Astrocyte of the spinal cord (primary cell): ENCODE results near the gene TRIM8.

Source experiments
- DNase-seq: peaks from one replicate; pipeline ENCODE4 v3.0.0; 2011; ENCODE audit warnings: low read depth, low spot score
- H3K4me3 ChIP-seq: 2 replicates; pipeline ENCODE4 v1.5.1; 2011; ENCODE audit warnings: low read depth, mild to moderate bottlenecking, low read length, moderate library complexity
- in situ Hi-C: cut with HindIII; loops from 2 replicates; pipeline ENCODE4 v1.10.0; 2017; ENCODE audit warnings: low sequenced_read_pairs
- TF ChIP-seq, protein P1 (sequence below): IDR thresholded peaks from 2 replicates; pipeline ENCODE4 v1.5.1; 2012; ENCODE audit warnings: low read depth, mild to moderate bottlenecking, low read length, inconsistent platforms

Gene TRIM8

DNA sequence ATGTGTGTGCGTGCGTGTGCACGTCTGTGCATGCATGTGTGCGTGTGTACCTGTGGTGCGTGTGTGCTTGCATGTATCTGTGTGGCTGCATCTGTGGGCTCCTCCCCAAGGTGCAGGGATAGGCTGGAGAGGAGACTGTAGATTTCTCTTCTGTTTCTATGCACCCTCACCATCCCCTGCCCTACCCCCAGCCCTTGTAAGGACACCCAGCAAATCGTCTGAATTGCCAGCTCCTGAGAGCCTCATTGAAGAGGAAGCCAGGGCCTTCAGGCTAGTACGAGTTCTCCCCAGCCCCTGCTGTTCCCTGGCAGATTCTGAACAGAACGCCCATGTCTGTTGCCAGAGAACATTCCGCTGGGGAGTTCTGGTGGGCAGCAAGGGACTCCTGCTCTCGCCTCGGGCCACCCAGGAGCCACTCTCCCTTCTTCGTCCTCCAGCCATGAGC is 17.0 kb upstream of the TRIM8 start:
- no peak overlapping the region for H3K4me3 ChIP-seq
- in situ Hi-C loops, result no loop called here
- peak; percentile 46 for DNase-seq
- TF ChIP-seq, protein P1, sequence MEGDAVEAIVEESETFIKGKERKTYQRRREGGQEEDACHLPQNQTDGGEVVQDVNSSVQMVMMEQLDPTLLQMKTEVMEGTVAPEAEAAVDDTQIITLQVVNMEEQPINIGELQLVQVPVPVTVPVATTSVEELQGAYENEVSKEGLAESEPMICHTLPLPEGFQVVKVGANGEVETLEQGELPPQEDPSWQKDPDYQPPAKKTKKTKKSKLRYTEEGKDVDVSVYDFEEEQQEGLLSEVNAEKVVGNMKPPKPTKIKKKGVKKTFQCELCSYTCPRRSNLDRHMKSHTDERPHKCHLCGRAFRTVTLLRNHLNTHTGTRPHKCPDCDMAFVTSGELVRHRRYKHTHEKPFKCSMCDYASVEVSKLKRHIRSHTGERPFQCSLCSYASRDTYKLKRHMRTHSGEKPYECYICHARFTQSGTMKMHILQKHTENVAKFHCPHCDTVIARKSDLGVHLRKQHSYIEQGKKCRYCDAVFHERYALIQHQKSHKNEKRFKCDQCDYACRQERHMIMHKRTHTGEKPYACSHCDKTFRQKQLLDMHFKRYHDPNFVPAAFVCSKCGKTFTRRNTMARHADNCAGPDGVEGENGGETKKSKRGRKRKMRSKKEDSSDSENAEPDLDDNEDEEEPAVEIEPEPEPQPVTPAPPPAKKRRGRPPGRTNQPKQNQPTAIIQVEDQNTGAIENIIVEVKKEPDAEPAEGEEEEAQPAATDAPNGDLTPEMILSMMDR, result no peak

DNA sequence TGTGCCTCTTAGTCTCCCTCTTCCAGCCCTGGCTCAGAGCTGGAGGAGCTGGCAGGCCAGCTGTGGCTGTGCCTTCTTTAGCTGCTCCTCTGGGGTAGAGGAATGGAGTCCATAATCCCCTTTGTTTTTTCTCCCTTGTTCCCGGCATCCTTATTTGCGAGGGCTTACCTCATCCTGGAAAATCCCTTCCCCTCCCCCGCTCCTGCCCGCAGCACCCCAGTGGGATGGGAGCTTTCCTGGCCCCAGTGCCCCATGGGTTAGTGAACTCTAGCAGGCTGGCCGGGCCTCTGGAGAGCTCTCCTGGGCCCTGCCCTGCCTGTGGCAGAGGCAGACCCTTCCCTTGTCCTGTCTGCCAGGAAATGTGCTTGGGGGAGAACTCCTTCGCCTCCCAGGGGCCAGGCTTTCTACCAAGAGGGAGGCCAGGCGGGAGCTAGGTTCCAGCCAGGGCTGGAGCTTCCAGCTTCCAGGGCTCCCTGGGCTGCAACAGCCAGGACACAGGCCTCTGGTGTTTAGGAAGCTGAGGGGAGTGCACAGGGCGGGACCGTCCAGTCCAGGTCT is 16.5 kb upstream of the TRIM8 start:
- no peak overlapping the region for H3K4me3 ChIP-seq
- in situ Hi-C loops, result no loop called here
- DNase-seq, result peak; percentile 64
- TF ChIP-seq, protein P1, result no peak

- DNase-seq, result no peak
- TF ChIP-seq, protein P1, result peak; percentile 13
- in situ Hi-C loops, result no loop called here
- no peak overlapping the region for H3K4me3 ChIP-seq
Observed at GRCh38 chr10:102628451-102628911, 15.8 kb upstream of the TRIM8 start.

DNA sequence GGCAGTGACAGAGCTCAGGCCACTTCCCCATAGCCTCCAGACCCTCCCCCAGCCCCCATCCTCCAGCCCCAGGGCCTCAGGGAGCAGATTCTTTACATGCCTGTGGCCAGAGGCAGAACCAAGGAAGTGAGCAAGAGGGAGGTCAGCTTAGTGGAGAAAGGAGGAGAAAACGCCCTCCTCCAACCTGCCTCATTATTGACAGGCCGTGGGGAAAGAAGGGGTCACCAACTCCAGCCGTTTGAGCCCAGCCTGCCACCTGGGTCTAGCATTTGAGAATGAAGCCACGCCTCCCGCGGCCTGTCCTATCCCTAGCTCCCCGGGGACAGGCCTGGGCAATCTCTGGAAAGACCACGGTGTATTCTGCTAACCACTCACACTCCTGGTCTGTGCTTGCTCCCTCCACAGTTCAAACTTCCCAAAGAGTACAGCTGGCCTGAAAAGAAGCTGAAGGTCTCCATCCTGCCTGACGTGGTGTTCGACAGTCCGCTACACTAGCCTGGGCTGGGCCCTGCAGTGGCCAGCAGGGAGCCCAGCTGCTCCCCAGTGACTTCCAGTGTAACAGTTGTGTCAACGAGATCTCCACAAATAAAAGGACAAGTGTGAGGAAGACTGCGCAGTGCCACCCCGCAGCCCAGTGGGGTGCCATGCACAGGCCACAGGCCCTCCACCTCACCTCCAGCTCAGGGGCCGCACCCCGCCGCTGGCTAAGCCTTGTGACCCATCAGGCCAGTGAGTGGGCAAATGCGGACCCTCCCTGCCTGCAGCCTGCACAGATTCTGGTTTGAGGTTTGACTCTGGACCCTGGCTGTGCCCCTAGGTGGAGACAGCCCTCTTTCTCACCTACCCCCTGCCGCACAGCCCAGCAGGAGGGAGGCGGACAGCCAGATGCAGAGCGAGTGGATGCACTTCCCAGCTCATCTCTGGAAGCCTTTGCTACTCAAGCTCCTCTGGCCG is 14.3 kb upstream of the TRIM8 start:
- TF ChIP-seq, protein P1, result no peak
- DNase-seq, result peak; percentile 87
- H3K4me3 ChIP-seq, result no peak overlapping the region
- in situ Hi-C loops, result no loop called here

DNA sequence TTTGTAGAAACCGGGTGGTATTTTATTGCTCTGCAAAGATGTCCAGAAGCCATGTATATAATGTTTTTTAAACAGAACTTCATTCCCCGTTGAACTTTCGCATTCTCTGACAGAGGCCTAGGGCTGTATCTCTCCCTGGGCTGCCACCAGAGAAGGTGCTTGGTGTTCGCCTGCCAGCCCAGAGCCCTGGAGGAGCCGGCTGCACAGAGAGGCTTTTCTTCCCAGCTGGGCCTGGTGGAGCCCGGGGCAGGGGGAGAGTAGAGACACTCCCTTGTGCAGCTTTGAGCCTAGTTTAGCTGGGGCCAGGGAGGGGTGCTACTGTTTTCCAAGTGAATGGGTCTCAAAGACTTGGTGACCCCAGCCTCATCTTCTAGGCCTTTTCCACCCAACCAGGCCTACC is 13.6 kb upstream of the TRIM8 start:
- no peak overlapping the region for H3K4me3 ChIP-seq
- no peak for DNase-seq
- in situ Hi-C loops, result no loop called here
- TF ChIP-seq, protein P1, result no peak

DNA sequence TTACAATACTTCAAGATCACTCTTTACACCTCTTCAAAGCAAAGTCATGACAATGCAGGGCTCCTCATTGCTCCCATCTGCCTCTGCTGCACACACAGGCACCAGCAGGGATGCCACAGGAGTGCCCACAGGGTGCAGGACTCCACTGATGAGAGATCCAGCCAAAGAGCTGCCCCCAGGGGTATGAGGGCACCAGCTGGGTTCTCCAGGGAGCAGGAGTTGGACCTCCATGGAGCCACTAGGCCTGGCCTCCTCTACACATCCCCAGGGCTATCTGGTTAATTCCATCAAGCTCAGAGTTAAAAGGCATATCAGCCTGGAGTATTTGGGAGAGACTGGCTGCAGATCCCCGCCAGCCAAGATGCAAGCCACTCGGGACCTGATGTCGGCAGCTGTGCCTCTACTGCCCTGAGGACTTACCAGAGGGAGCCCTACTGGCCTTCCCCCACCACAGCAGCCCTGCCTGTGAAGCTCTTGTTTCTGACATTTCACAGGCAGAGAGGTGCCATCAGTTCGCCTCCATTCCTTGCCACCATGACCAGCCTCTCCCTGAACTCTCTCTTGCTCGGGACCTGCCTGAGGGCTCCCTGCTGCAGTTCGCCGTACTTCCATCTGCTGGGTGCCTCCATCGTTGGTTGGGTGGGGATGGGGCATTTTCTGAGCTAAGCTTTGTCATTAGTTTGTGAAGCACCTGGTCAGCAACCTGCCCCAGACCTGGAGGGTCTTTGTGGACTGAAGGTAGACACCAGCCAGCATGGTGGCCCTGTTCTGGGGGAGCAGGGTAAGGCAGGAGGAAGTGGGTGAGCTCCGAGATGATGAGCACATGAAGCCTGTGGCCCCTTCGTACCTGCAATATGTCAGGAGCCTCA is 12.5 kb upstream of the TRIM8 start:
- in situ Hi-C loops, result no loop called here
- no peak for DNase-seq
- H3K4me3 ChIP-seq, result no peak overlapping the region
- TF ChIP-seq, protein P1, result no peak
